ENCODE results near the gene HOXD11. TPM values are rescaled to one million over a fixed set of nuclear protein-coding genes. Genes with fewer than 3 reads are reported as not detected.

The HOXD11 gene
- total and polyA plus RNA-seq, 9 of the 15 experiments (the other 6 are each of a cell fraction or from before 2014, with no cell fraction given) = not detected

- ChIA-PET CTCF (ENCODE audit: low intra/inter-chr PET ratio) (interaction anchor here (0.5 to 1.1 kb wide), 2 partner anchors 753 to 1098 kb away, joined by 4 to 5 read pairs; no protein-coding TSS in a partner anchor), POLR2A (no interaction called here)
- Histone ChIP-seq H4K20me1 (replicated peaks; ENCODE audit: control insufficient read depth, insufficient read depth, low read length) (no peaks in the 10 kb centered on the region; the same call in 1 of the 2 replicates), H2AFZ (ENCODE audit: low read depth, low read length) (no peak overlapping the region), H3K9ac (ENCODE audit: insufficient read depth in 1 of 2, low read depth in 2 of 2, low read length in 2 of 2) (no peak overlapping the region), H3K4me1 (replicated peaks in 1 of 2; ENCODE audit: control insufficient read depth in 2 of 2, insufficient read depth in 2 of 2, low read length in 2 of 2) (peaks cover 0 to 32% of the 10 kb centered on the region in 2 experiments; a peak in 2 of 5 replicates), H3K9me1 (ENCODE audit: control insufficient read depth, insufficient read depth, low read length) (no peaks in the 10 kb centered on the region), H3K4me2 (ENCODE audit: insufficient read depth, low read length) (no peak overlapping the region), H3K36me3 (ENCODE audit: control insufficient read depth, insufficient read depth, low read length) (no peaks in the 10 kb centered on the region), H3K79me2 (ENCODE audit: control insufficient read depth, insufficient read depth, low read length) (no peaks in the 10 kb centered on the region), H3K4me3 (no peak overlapping the region), H3K9me3 (replicated peaks; ENCODE audit: control insufficient read depth, insufficient read depth, low read depth, low read length) (no peaks in the 10 kb centered on the region), H3K27me3 (ENCODE audit: control insufficient read depth in 2 of 2, insufficient read depth in 2 of 2, low read length in 2 of 2) (peaks cover 84% of the 10 kb centered on the region in 2 experiments), H3K27ac (ENCODE audit: extremely low read depth, low read depth, low read length) (no peak overlapping the region)
- peak; percentile 60 to 75 (median 72) for DNase-seq (ENCODE audit: extremely low read depth in 1 of 4, low spot score in 3 of 4)
- ATAC-seq = peak; percentile 66
- intact Hi-C loops (cut with micrococcal nuclease) = no loop called here
- BruUV-seq (replicated peaks) = no TSS peak
- peak; percentile 70 for FAIRE-seq
- in situ Hi-C loops (cut with MboI) = no loop called here
- TF ChIP-seq ATF1 (CRISPR knock-in tag; IDR thresholded peaks at IDR 0.05) (no peak), ATF1 (tag; IDR thresholded peaks at IDR 0.05) (no peak), CTCF (IDR thresholded peaks at IDR 0.05 in 2 of 3, conservative IDR thresholded peaks at IDR 0.05 in 1 of 3; ENCODE audit: insufficient read depth in 2 of 3, low read depth in 1 of 3, low read length in 3 of 3) (peak; percentile 67 to 82 (median 72)), RNF219 (CRISPR knock-in tag; IDR thresholded peaks at IDR 0.05) (no peak), EZH2 (IDR thresholded peaks at IDR 0.05; ENCODE audit: borderline replicate concordance, low read depth, low read length) (peak; percentile 82; the same call in 1 of the 2 replicates), SMC3 (conservative IDR thresholded peaks at IDR 0.05; ENCODE audit: insufficient read depth, low read depth, low read length) (0 out of 2 replicates have a peak, but pooled peaks have one; percentile 23), RAD21 (CRISPR knock-in tag; conservative IDR thresholded peaks at IDR 0.05 in 1 of 2, IDR thresholded peaks at IDR 0.05 in 1 of 2) (peak in 1 of 2 experiments; percentile 25; a peak in 2 of 4 replicates), CREB5 (CRISPR knock-in tag; IDR thresholded peaks at IDR 0.05) (no peak)
- WGBS (ENCODE audit: insufficient coverage, low coverage, missing lambda C conversion rate) = 8% methylated on average over 24 of the region's 24 CpGs
Measured at GRCh38 chr2:176118601-176119339, 11.7 kb downstream of the HOXD11 start.

Data from K562 (cell line).